Smooth muscle cell (in vitro differentiated cells): ENCODE results near the gene CCR6. TPM values are rescaled to one million over a fixed set of nuclear protein-coding genes. Genes with fewer than 3 reads are reported as not detected.

ENCODE experiments used
- DNase-seq: peaks from one replicate; lab custom pipeline; 2025; ENCODE audit not compliant: unreplicated experiment; lab: John Stamatoyannopoulos, UW
- H2AFZ ChIP-seq: fragments of 200-600 bp; sonication (generic); 2 replicates; pipeline ENCODE4 v1.6.0; 2016; ENCODE audit warnings: antibody characterized with exemption, low read depth, mild to moderate bottlenecking
- H3F3A ChIP-seq: fragments of 200-600 bp; sonication (generic); 2 replicates; pipeline ENCODE4 v1.6.0; 2017; ENCODE audit warnings: antibody characterized with exemption, low read depth
- H3K27ac ChIP-seq: fragments of 200-600 bp; sonication (generic); 2 replicates; pipeline ENCODE4 v1.5.1; 2016; ENCODE audit warnings: low read depth, mild to moderate bottlenecking
- H3K27me3 ChIP-seq: fragments of 200-600 bp; sonication (generic); 2 replicates; pipeline ENCODE4 v1.6.1; 2016; ENCODE audit warnings: low read depth, mild to moderate bottlenecking
- H3K36me3 ChIP-seq: fragments of 200-600 bp; sonication (generic); 2 replicates; pipeline ENCODE4 v1.5.1; 2016; ENCODE audit warnings: low read depth
- H3K4me1 ChIP-seq: fragments of 200-600 bp; sonication (generic); 2 replicates; pipeline ENCODE4 v1.5.1; 2016; ENCODE audit warnings: low read depth
- H3K4me2 ChIP-seq: fragments of 200-600 bp; sonication (generic); 2 replicates; pipeline ENCODE4 v1.6.0; 2016; ENCODE audit warnings: mild to moderate bottlenecking
- H3K4me3 ChIP-seq: fragments of 200-600 bp; sonication (generic); 2 replicates; pipeline ENCODE4 v1.5.1; 2016; ENCODE audit warnings: mild to moderate bottlenecking
- H3K79me2 ChIP-seq: fragments of 200-600 bp; sonication (generic); 2 replicates; pipeline ENCODE4 v1.6.0; 2016; ENCODE audit warnings: low read depth, mild to moderate bottlenecking
- H3K9ac ChIP-seq: fragments of 200-600 bp; sonication (generic); 2 replicates; pipeline ENCODE4 v1.6.0; 2016; ENCODE audit warnings: low read depth
- H3K9me3 ChIP-seq: fragments of 200-600 bp; sonication (generic); replicated peaks from 2 replicates; pipeline ENCODE4 v1.5.1; 2016; ENCODE audit warnings: low read depth
- H4K20me1 ChIP-seq: fragments of 200-600 bp; sonication (generic); 2 replicates; pipeline ENCODE4 v1.6.0; 2016; ENCODE audit warnings: low read depth
- CTCF ChIP-seq: fragments of 200-600 bp; sonication (generic); IDR thresholded peaks from 2 replicates; pipeline ENCODE4 v1.5.1; 2017; ENCODE audit warnings: borderline replicate concordance, mild to moderate bottlenecking, antibody characterized with exemption; ENCODE audit not compliant: insufficient read depth, poor library complexity, severe bottlenecking
- WGBS: methylation state at CpG from one replicate; pipeline ENCODE4 v1.1.7; 2016; ENCODE audit warnings: low lambda C conversion rate; 5-methylcytosine and 5-hydroxymethylcytosine counted together
- polyA plus RNA-seq: library from polyadenylated mRNA; unstranded; fragments of >200 nt; fragmentation: Nextera tagmentation; extraction: Ambion mirVana; gene quantifications from 2 replicates; pipeline ENCODE4 v1.2.1, GENCODE V29; 2016
- total RNA-seq: library from RNA; depleted of rRNA; stranded (reverse); fragments of >200 nt; gene quantifications from 2 replicates; pipeline ENCODE4 v1.2.3, GENCODE V29; 2014

The CCR6 gene
- total RNA-seq (not detected in 2 replicates), polyA plus RNA-seq (0.41 TPM in 1 of 2 replicates, not detected in the other)

GRCh38 chr6:167122827-167123657, at the start of gene CCR6:
TSS of gene CCR6 (plus strand) at chr6:167123096. CDS start at chr6:167136135, 13,039 bp downstream.
- Histone ChIP-seq H3F3A (no peaks in the 10 kb centered on the region), H3K27ac (no peak within 1 kb of the TSS), H3K4me1 (no peaks in the 10 kb centered on the region), H3K4me2 (no peak within 1 kb of the TSS), H3K9ac (no peak within 1 kb of the TSS), H4K20me1 (no peaks in the 10 kb centered on the region), H3K27me3 (peaks cover 6% of the 10 kb centered on the region), H3K79me2 (no peaks in the 10 kb centered on the region), H2AFZ (no peak within 1 kb of the TSS), H3K36me3 (no peaks in the 10 kb centered on the region), H3K4me3 (no peak within 1 kb of the TSS), H3K9me3 (no peaks in the 10 kb centered on the region)
- 90% methylated on average over 8 of the region's 8 CpGs for WGBS
- TF ChIP-seq CTCF, result no peak
- DNase-seq, result no peak

- Histone ChIP-seq H3F3A (no peaks in the 10 kb centered on the region), H3K9ac (no peak overlapping the region), H4K20me1 (no peaks in the 10 kb centered on the region), H3K4me2 (no peak overlapping the region), H3K79me2 (no peaks in the 10 kb centered on the region), H3K36me3 (no peaks in the 10 kb centered on the region), H3K27me3 (peaks cover 4% of the 10 kb centered on the region), H3K9me3 (no peaks in the 10 kb centered on the region), H3K27ac (no peak overlapping the region), H2AFZ (no peak overlapping the region), H3K4me1 (peaks cover 3% of the 10 kb centered on the region), H3K4me3 (no peak overlapping the region)
- no peak for DNase-seq
- TF ChIP-seq CTCF, result no peak
Measured at GRCh38 chr6:167073679-167074274, 49.1 kb upstream of the CCR6 start.

- DNase-seq, result no peak
- H3K27me3 ChIP-seq, result peaks cover 4% of the 10 kb centered on the region
- H3K4me1 ChIP-seq, result peaks cover 3% of the 10 kb centered on the region
- H3K27ac ChIP-seq, result no peak overlapping the region
- no peaks in the 10 kb centered on the region for H3F3A ChIP-seq
- no peaks in the 10 kb centered on the region for H3K9me3 ChIP-seq
- no peak for TF ChIP-seq CTCF
- H3K36me3 ChIP-seq, result no peaks in the 10 kb centered on the region
- no peaks in the 10 kb centered on the region for H3K79me2 ChIP-seq
- 79% methylated on average over 15 of the region's 15 CpGs for WGBS
- no peaks in the 10 kb centered on the region for H4K20me1 ChIP-seq
- no peak overlapping the region for H3K9ac ChIP-seq
- no peak overlapping the region for H3K4me2 ChIP-seq
- H3K4me3 ChIP-seq, result no peak overlapping the region
- no peak overlapping the region for H2AFZ ChIP-seq
Measured at GRCh38 chr6:167077241-167077932, 45.5 kb upstream of the CCR6 start.
